Thyroid gland (tissue), 4 donors: ENCODE measurements around the gene RAD17.

Experiments used
- CTCF ChIP-seq, 6 experiments: fragments of 200-600 bp in 3 of 6; fragments of 450-650 bp in 3 of 6; sonication (generic) in 3 of 6; IDR thresholded peaks; one replicate each; pipeline ENCODE4 v1.5.1; 2016 to 2019; ENCODE audit warnings: antibody characterized with exemption in 6 of 6, mild to moderate bottlenecking in 2 of 6, inconsistent platforms in 1 of 6, moderate library complexity in 1 of 6
- POLR2A ChIP-seq, 2 donors: fragments of 450-650 bp; IDR thresholded peaks; one replicate each; pipeline ENCODE4 v1.6.1; 2017; ENCODE audit warnings: antibody characterized with exemption in 2 of 2, mild to moderate bottlenecking in 2 of 2, moderate library complexity in 1 of 2

- TF ChIP-seq CTCF (IDR thresholded peaks at IDR 0.05) (no peak), POLR2A (IDR thresholded peaks at IDR 0.05) (no peak)
Observed at GRCh38 chr5:69368458-69369339, 919 bp upstream of the RAD17 start.
